GM18867 (cell line): ENCODE results near the gene HAVCR2.
"Not testable (repeated sequence)": the region's sequence is repeated elsewhere in the genome, so short reads cannot be mapped to it uniquely, and the experiment has no call there.

Experiments used
- ATAC-seq: cut with Tn5 transposase; IDR thresholded peaks from one replicate; pipeline ENCODE4 v1.9.1; 2021; ENCODE audit warnings: mild to moderate bottlenecking, moderate library complexity; ENCODE audit not compliant: unreplicated experiment

HAVCR2 gene

GRCh38 chr5:157100140-157100679, 8.6 kb downstream of the HAVCR2 start:
- ATAC-seq: peak; percentile 46

- peak; percentile 78 for ATAC-seq
Measured at GRCh38 chr5:157088342-157088990, 20.4 kb downstream of the HAVCR2 start.

GRCh38 chr5:157086751-157087359, 22.0 kb downstream of the HAVCR2 start:
- no peak for ATAC-seq

GRCh38 chr5:157085930-157086329, 22.9 kb downstream of the HAVCR2 start:
- ATAC-seq: no peak

- no peak for ATAC-seq
Measured at GRCh38 chr5:157080286-157080685, 28.6 kb downstream of the HAVCR2 start.

- ATAC-seq: no peak
Measured at GRCh38 chr5:157076558-157076957, 32.3 kb downstream of the HAVCR2 start.

- no peak for ATAC-seq
Measured at GRCh38 chr5:157072508-157072907, 36.3 kb downstream of the HAVCR2 start.

GRCh38 chr5:157069949-157070348, 38.9 kb downstream of the HAVCR2 start:
- ATAC-seq: no peak

- no peak for ATAC-seq
Measured at GRCh38 chr5:157068785-157069184, 40.1 kb downstream of the HAVCR2 start.

- no peak for ATAC-seq
Measured at GRCh38 chr5:157068339-157068738, 40.5 kb downstream of the HAVCR2 start.

- no peak for ATAC-seq
Measured at GRCh38 chr5:157067005-157067404, 41.8 kb downstream of the HAVCR2 start.

- no peak for ATAC-seq
Measured at GRCh38 chr5:157066080-157066479, 42.8 kb downstream of the HAVCR2 start.

GRCh38 chr5:157063776-157064430, 44.9 kb downstream of the HAVCR2 start:
- no peak for ATAC-seq

- no peak for ATAC-seq
Measured at GRCh38 chr5:157059891-157060290, 49.0 kb downstream of the HAVCR2 start.

- no peak for ATAC-seq
Measured at GRCh38 chr5:157059093-157059539, 49.7 kb downstream of the HAVCR2 start, which contains the start of gene HAVCR1. Gene HAVCR1 (minus strand): TSS chr5:157059116. CDS start chr5:157057943, 1,173 bp downstream.

GRCh38 chr5:157057459-157058370, 51.1 kb downstream of the HAVCR2 start:
- no peak for ATAC-seq

- ATAC-seq: not testable (repeated sequence)
Measured at GRCh38 chr5:157056848-157057247, 52.0 kb downstream of the HAVCR2 start.

- no peak for ATAC-seq
Measured at GRCh38 chr5:157051604-157052245, 57.1 kb downstream of the HAVCR2 start.

GRCh38 chr5:157050050-157050449, 58.8 kb downstream of the HAVCR2 start:
- peak; percentile 45 for ATAC-seq

GRCh38 chr5:157049605-157050004, 59.2 kb downstream of the HAVCR2 start:
- ATAC-seq: no peak
